GM12891 (cell line): ENCODE data around the gene CHPF.

Experiments used
- POLR2A ChIP-seq: IDR thresholded peaks from 2 replicates; pipeline ENCODE4 v1.6.1; 2011; ENCODE audit warnings: low read depth, low read length, control low read depth
- POLR2AphosphoS5 ChIP-seq: IDR thresholded peaks from 2 replicates; pipeline ENCODE4 v1.6.1; 2011; ENCODE audit warnings: low read depth, low read length, control low read depth
- POU2F2 ChIP-seq: IDR thresholded peaks from 2 replicates; pipeline ENCODE4 v1.6.1; 2011; ENCODE audit warnings: low read depth, mild to moderate bottlenecking, control low read depth, low read length, moderate library complexity
- SPI1 ChIP-seq: IDR thresholded peaks from 2 replicates; pipeline ENCODE4 v1.6.1; 2011; ENCODE audit warnings: low read depth, low read length, control low read depth
- TAF1 ChIP-seq: IDR thresholded peaks from 2 replicates; pipeline ENCODE4 v1.6.1; 2011; ENCODE audit warnings: low read depth, low read length, control low read depth

- TF ChIP-seq POLR2A: no peak
- TF ChIP-seq POLR2AphosphoS5: no peak
- TF ChIP-seq SPI1: no peak
- TF ChIP-seq TAF1: no peak
- no peak for TF ChIP-seq POU2F2
Measured at GRCh38 chr2:219514196-219514761, 29.3 kb downstream of the CHPF start, which contains the start of gene ASIC4.
